IMR-90 (cell line): ENCODE results near the gene MRAP. TPM values are rescaled to one million over a fixed set of nuclear protein-coding genes. Genes with fewer than 3 reads are reported as not detected.

Experiments
- ATAC-seq: fragments of 200-7000 bp; cut with Tn5 transposase; 2 replicates; pipeline ENCODE4 v1.9.1; 2020; ENCODE audit warnings: low read depth, mild to moderate bottlenecking, moderate library complexity
- BruUV-seq: library from RNA; stranded (reverse); fragments of 400-500 nt; replicated peaks from 2 replicates; lab custom pipeline; 2021; lab: Mats Ljungman, UMichigan
- CTCF ChIA-PET: fragments of 300-600 bp; formaldehyde crosslinking; extraction: SDS; loops from one replicate; lab custom pipeline; 2021; ENCODE audit warnings: antibody characterized with exemption; lab: Yijun Ruan, JAX
- POLR2A ChIA-PET: fragments of 300-600 bp; sonication (Branson Sonifier 250); formaldehyde crosslinking; loops from one replicate; lab custom pipeline; 2022; ENCODE audit warnings: antibody characterized with exemption; ENCODE audit not compliant: unreplicated experiment; lab: Charles Lee
- DNase-seq: peaks from one replicate; pipeline ENCODE4 v3.0.0; 2013
- H2AFZ ChIP-seq: replicated peaks from 2 replicates; pipeline ENCODE3; 2013; ENCODE audit warnings: low read length, mild to moderate bottlenecking; ENCODE audit not compliant: poor library complexity
- H2AK5ac ChIP-seq: 2 replicates; pipeline ENCODE4 v1.6.1; 2013; ENCODE audit warnings: low read depth, low read length, inconsistent platforms
- H2AK9ac ChIP-seq: replicated peaks from 2 replicates; pipeline ENCODE3; 2013; ENCODE audit warnings: mild to moderate bottlenecking, low read depth, low read length, moderate library complexity; ENCODE audit not compliant: poor library complexity
- H2BK120ac ChIP-seq: 2 replicates; pipeline ENCODE4 v1.6.1; 2013; ENCODE audit warnings: low read depth, low read length, inconsistent platforms
- H2BK15ac ChIP-seq: 3 replicates; pipeline ENCODE4 v1.6.1; 2013; ENCODE audit warnings: low read depth, low read length, inconsistent platforms
- H2BK20ac ChIP-seq: 2 replicates; pipeline ENCODE4 v1.6.1; 2013; ENCODE audit warnings: low read depth, mild to moderate bottlenecking, inconsistent platforms, low read length, moderate library complexity
- H2BK5ac ChIP-seq: 2 replicates; pipeline ENCODE4 v1.6.1; 2013; ENCODE audit warnings: mild to moderate bottlenecking, low read depth, low read length, inconsistent platforms; ENCODE audit not compliant: poor library complexity, severe bottlenecking
- H3K14ac ChIP-seq: replicated peaks from 2 replicates; pipeline ENCODE4 v1.6.1; 2013; ENCODE audit warnings: low read depth, low read length, inconsistent platforms
- H3K18ac ChIP-seq: 2 replicates; pipeline ENCODE4 v1.6.1; 2013; ENCODE audit warnings: low read depth, low read length, control low read depth
- H3K23ac ChIP-seq: 2 replicates; pipeline ENCODE4 v1.6.1; 2013; ENCODE audit warnings: low read depth, low read length, inconsistent platforms
- H3K27ac ChIP-seq: 2 replicates; pipeline ENCODE4 v1.5.1; 2013; ENCODE audit warnings: mild to moderate bottlenecking, control low read depth, low read length; ENCODE audit not compliant: insufficient read depth
- H3K27me3 ChIP-seq: 2 replicates; pipeline ENCODE4 v1.6.1; 2013; ENCODE audit warnings: low read length; ENCODE audit not compliant: control insufficient read depth, insufficient read depth
- H3K36me3 ChIP-seq: 2 replicates; pipeline ENCODE4 v1.6.1; 2013; ENCODE audit warnings: low read length, mixed read lengths; ENCODE audit not compliant: control insufficient read depth, insufficient read depth
- H3K4ac ChIP-seq: 2 replicates; pipeline ENCODE4 v1.6.1; 2013; ENCODE audit warnings: low read depth, low read length, inconsistent platforms
- H3K4me1 ChIP-seq: 2 replicates; pipeline ENCODE4 v1.6.1; 2013; ENCODE audit warnings: low read length, mixed read lengths; ENCODE audit not compliant: control insufficient read depth, insufficient read depth
- H3K4me2 ChIP-seq: 2 replicates; pipeline ENCODE4 v1.6.1; 2013; ENCODE audit warnings: low read depth, mild to moderate bottlenecking, control low read depth, low read length, moderate library complexity
- H3K4me3 ChIP-seq: 2 replicates; pipeline ENCODE4 v1.5.1; 2013; ENCODE audit warnings: low read depth, mild to moderate bottlenecking, control low read depth, low read length, moderate library complexity; ENCODE audit not compliant: insufficient read depth
- H3K56ac ChIP-seq: 2 replicates; pipeline ENCODE4 v1.6.1; 2013; ENCODE audit warnings: low read length, inconsistent platforms; ENCODE audit not compliant: insufficient read depth; ENCODE audit errors: extremely low read depth
- H3K79me1 ChIP-seq, 2 experiments: 2 replicates each; pipeline ENCODE4 v1.6.1; 2013; ENCODE audit warnings: low read length in 2 of 2, inconsistent platforms in 1 of 2, low read depth in 1 of 2
- H3K9ac ChIP-seq: 2 replicates; pipeline ENCODE4 v1.6.1; 2013; ENCODE audit warnings: low read depth, low read length, control low read depth
- H3K9me1 ChIP-seq: 2 replicates; pipeline ENCODE4 v1.6.1; 2013; ENCODE audit warnings: low read length, inconsistent platforms; ENCODE audit not compliant: insufficient read depth
- H3K9me3 ChIP-seq: 2 replicates; pipeline ENCODE4 v1.6.1; 2013; ENCODE audit warnings: low read length; ENCODE audit not compliant: control insufficient read depth, insufficient read depth
- H4K20me1 ChIP-seq: 2 replicates; pipeline ENCODE4 v1.6.1; 2013; ENCODE audit warnings: low read length, inconsistent platforms; ENCODE audit not compliant: insufficient read depth
- H4K5ac ChIP-seq: 2 replicates; pipeline ENCODE4 v1.6.1; 2013; ENCODE audit warnings: mild to moderate bottlenecking, low read depth, low read length, control low read depth
- H4K8ac ChIP-seq, 2 experiments: 2 replicates each; pipeline ENCODE4 v1.6.1; 2013; ENCODE audit warnings: low read depth in 2 of 2, low read length in 2 of 2, control low read depth in 1 of 2, inconsistent platforms in 1 of 2
- H4K91ac ChIP-seq: 2 replicates; pipeline ENCODE4 v1.6.1; 2013; ENCODE audit warnings: low read depth, low read length, inconsistent platforms; ENCODE audit not compliant: insufficient read depth
- BHLHE40 ChIP-seq: fragments of 150-350 bp; IDR thresholded peaks from 2 replicates; pipeline ENCODE4 v1.6.1; 2016; ENCODE audit warnings: mild to moderate bottlenecking, low read depth, low read length
- CEBPB ChIP-seq: IDR thresholded peaks from 2 replicates; pipeline ENCODE4 v1.6.1; 2012; ENCODE audit warnings: low read depth, low read length, improper control_type of control experiment
- CHD1 ChIP-seq: IDR thresholded peaks from 2 replicates; pipeline ENCODE4 v1.6.1; 2012; ENCODE audit warnings: low read depth, low read length, improper control_type of control experiment
- ELK1 ChIP-seq: fragments of 150-350 bp; IDR thresholded peaks from 2 replicates; pipeline ENCODE4 v1.6.1; 2016; ENCODE audit warnings: low read depth, mild to moderate bottlenecking, low read length, moderate library complexity, borderline replicate concordance
- FOS ChIP-seq: fragments of 150-350 bp; IDR thresholded peaks from 2 replicates; pipeline ENCODE4 v1.6.1; 2016; ENCODE audit warnings: low read depth, low read length
- MAFK ChIP-seq: IDR thresholded peaks from 2 replicates; pipeline ENCODE4 v1.6.1; 2012; ENCODE audit warnings: low read depth, low read length, improper control_type of control experiment
- MAZ ChIP-seq: IDR thresholded peaks from 2 replicates; pipeline ENCODE4 v1.6.1; 2012; ENCODE audit warnings: low read depth, mild to moderate bottlenecking, low read length, improper control_type of control experiment, moderate library complexity, borderline replicate concordance
- MXI1 ChIP-seq: IDR thresholded peaks from 2 replicates; pipeline ENCODE4 v1.6.1; 2012; ENCODE audit warnings: low read depth, mild to moderate bottlenecking, low read length, moderate library complexity, borderline replicate concordance
- NFE2L2 ChIP-seq: fragments of 150-350 bp; IDR thresholded peaks from 2 replicates; pipeline ENCODE4 v1.6.1; 2016; ENCODE audit warnings: low read depth, mild to moderate bottlenecking, low read length
- POLR2A ChIP-seq: IDR thresholded peaks from 2 replicates; pipeline ENCODE4 v1.6.1; 2012; ENCODE audit warnings: mild to moderate bottlenecking, low read depth, low read length
- RAD21 ChIP-seq: IDR thresholded peaks from 2 replicates; pipeline ENCODE4 v1.6.1; 2012; ENCODE audit warnings: low read length, improper control_type of control experiment
- RCOR1 ChIP-seq: IDR thresholded peaks from 2 replicates; pipeline ENCODE4 v1.6.1; 2012; ENCODE audit warnings: mild to moderate bottlenecking, low read length, improper control_type of control experiment; ENCODE audit not compliant: insufficient replicate concordance
- RFX5 ChIP-seq: IDR thresholded peaks from 2 replicates; pipeline ENCODE4 v1.8.0; 2012; ENCODE audit warnings: low read depth, mild to moderate bottlenecking, low read length, moderate library complexity
- SMC3 ChIP-seq: fragments of 150-350 bp; IDR thresholded peaks from 2 replicates; pipeline ENCODE4 v1.6.1; 2016; ENCODE audit warnings: low read depth, mild to moderate bottlenecking, antibody characterized with exemption, low read length, moderate library complexity
- USF2 ChIP-seq: fragments of 150-350 bp; IDR thresholded peaks from 2 replicates; pipeline ENCODE4 v1.6.1; 2017; ENCODE audit warnings: mild to moderate bottlenecking, antibody characterized with exemption, low read length, low read depth
- WGBS, 2 experiments: methylation state at CpG; one replicate each; pipeline versions ENCODE4 v1.1.5 to v1.1.7; 2013; ENCODE audit warnings: missing lambda C conversion rate in 2 of 2; ENCODE audit not compliant: insufficient read length in 1 of 2; ENCODE audit errors: extremely low coverage in 2 of 2; 5-methylcytosine and 5-hydroxymethylcytosine counted together
- dilution Hi-C: fragments of 300-500 bp; cut with HindIII; formaldehyde crosslinking; loops from one replicate; pipeline ENCODE4 v1.14.3; 2018; ENCODE audit warnings: low sequenced_read_pairs; ENCODE audit not compliant: unreplicated experiment
- in situ Hi-C: fragments of 300-500 bp; cut with MboI; formaldehyde crosslinking; loops from 3 replicates; pipeline ENCODE4 v1.14.3; 2019; ENCODE audit warnings: low sequenced_read_pairs, inconsistent platforms, mixed read lengths
- intact Hi-C: fragments of 100-400 bp; cut with micrococcal nuclease; formaldehyde crosslinking; loops from 2 replicates; pipeline ENCODE4 v1.10.0; 2022
- polyA plus RNA-seq, 3 experiments: library from polyadenylated mRNA; depleted of rRNA; stranded (reverse); fragments of >200 nt; gene quantifications; 2 replicates each; pipeline ENCODE4 v1.2.3, GENCODE V29; 2012; ENCODE audit warnings: low replicate concordance in 1 of 3
- total RNA-seq: library from RNA; depleted of rRNA; stranded (reverse); fragments of >200 nt; gene quantifications from 2 replicates; pipeline ENCODE4 v1.2.3, GENCODE V29; 2012

Gene MRAP
- total and polyA plus RNA-seq, 2 of the 4 experiments (the other 2 are of a cell fraction): not detected

GRCh38 chr21:32320059-32320458 is 21.4 kb downstream of the MRAP start:
- H4K20me1 ChIP-seq: no peaks in the 10 kb centered on the region; the same call in none of the 2 replicates
- DNase-seq (no peak), ATAC-seq (no peak)
- H2BK120ac ChIP-seq: no peak overlapping the region
- in situ Hi-C loops: no loop called here
- WGBS, 2 experiments: 100% methylated on average over 3 of the region's 6 CpGs; no CpG with 5 or more reads in 1 of the 2 experiments
- peaks cover 78% of the 10 kb centered on the region for H3K36me3 ChIP-seq
- no peak overlapping the region for H2BK5ac ChIP-seq
- intact Hi-C loops: no loop called here
- H4K8ac ChIP-seq: no peak overlapping the region
- H2AK5ac ChIP-seq: no peak overlapping the region
- POLR2A ChIA-PET: no interaction called here
- H2BK20ac ChIP-seq: no peak overlapping the region
- H2AFZ ChIP-seq: no peak overlapping the region
- dilution Hi-C loops: no loop called here
- no peak overlapping the region for H3K4ac ChIP-seq
- H3K56ac ChIP-seq: no peak overlapping the region
- CTCF ChIA-PET: no interaction called here
- no peak overlapping the region for H2BK15ac ChIP-seq
- H3K23ac ChIP-seq: no peak overlapping the region
- no peak overlapping the region for H3K9ac ChIP-seq
- no peak overlapping the region for H3K18ac ChIP-seq
- no peak overlapping the region for H3K14ac ChIP-seq
- H3K4me1 ChIP-seq: no peaks in the 10 kb centered on the region
- H2AK9ac ChIP-seq: no peak overlapping the region
- H3K9me1 ChIP-seq: 0 out of 2 replicates have a peak, but pooled peaks cover 5% of the 10 kb centered on the region
- peaks cover 0 to 8% of the 10 kb centered on the region in 2 experiments; a peak in 1 of 4 replicates for H3K79me1 ChIP-seq
- no peak overlapping the region for H3K4me2 ChIP-seq
- BruUV-seq: no TSS peak
- H3K4me3 ChIP-seq: no peak overlapping the region
- H3K27me3 ChIP-seq: no peaks in the 10 kb centered on the region
- no peak overlapping the region for H4K5ac ChIP-seq
- H3K27ac ChIP-seq: no peak overlapping the region
- H4K91ac ChIP-seq: no peak overlapping the region
- H3K9me3 ChIP-seq: no peaks in the 10 kb centered on the region
- TF ChIP-seq RCOR1 (no peak), USF2 (no peak), RFX5 (no peak), FOS (no peak), SMC3 (no peak), NFE2L2 (no peak), RAD21 (no peak), MAZ (no peak), BHLHE40 (no peak), MXI1 (no peak), ELK1 (no peak), POLR2A (no peak), MAFK (no peak), CEBPB (no peak), CHD1 (no peak)
